Activated CD4-positive, alpha-beta memory T cell treated with anti-CD3 and anti-CD28 coated beads, Interleukin-2, amount 10 ng/mL, durations not matched to agents 7 days and 5 days (primary cell): Measurements from ENCODE around the gene DENND5B. TPM values are rescaled to one million over a fixed set of nuclear protein-coding genes. Genes with fewer than 3 reads are reported as not detected.

ENCODE experiments used
- CTCF ChIA-PET: fragments of 350-600 bp; sonication (Branson Sonifier 250); formaldehyde crosslinking; loops from one replicate; lab custom pipeline; 2021; ENCODE audit warnings: antibody characterized with exemption, inconsistent platforms; lab: Charles Lee
- POLR2A ChIA-PET: fragments of 350-600 bp; sonication (Branson Sonifier 250); formaldehyde crosslinking; loops from one replicate; lab custom pipeline; 2021; ENCODE audit warnings: antibody characterized with exemption; lab: Charles Lee
- DNase-seq: peaks from one replicate; pipeline ENCODE4 v3.0.0-alpha.2; 2020
- H3K27ac Mint-ChIP-seq: one replicate; pipeline ENCODE4 v1.8.0; 2021; ENCODE audit warnings: mild to moderate bottlenecking, mixed read lengths
- H3K27me3 Mint-ChIP-seq: one replicate; pipeline ENCODE4 v1.8.0; 2021; ENCODE audit warnings: mixed read lengths
- H3K36me3 Mint-ChIP-seq: one replicate; pipeline ENCODE4 v1.8.0; 2021; ENCODE audit warnings: low read depth, mixed read lengths
- H3K4me1 Mint-ChIP-seq: one replicate; pipeline ENCODE4 v1.8.0; 2021; ENCODE audit warnings: mixed read lengths
- H3K4me3 Mint-ChIP-seq: one replicate; pipeline ENCODE4 v1.8.0; 2021; ENCODE audit warnings: mild to moderate bottlenecking, mixed read lengths
- H3K9me3 Mint-ChIP-seq: one replicate; pipeline ENCODE4 v1.8.0; 2021; ENCODE audit warnings: mixed read lengths
- total RNA-seq, 2 experiments: library from RNA; stranded (reverse); gene quantifications; one replicate each; pipeline ENCODE4 v1.2.3, GENCODE V29; 2021

DENND5B gene
- total RNA-seq, 2 experiments from 2014 or later, result 0.35 to 0.81 TPM

DNA sequence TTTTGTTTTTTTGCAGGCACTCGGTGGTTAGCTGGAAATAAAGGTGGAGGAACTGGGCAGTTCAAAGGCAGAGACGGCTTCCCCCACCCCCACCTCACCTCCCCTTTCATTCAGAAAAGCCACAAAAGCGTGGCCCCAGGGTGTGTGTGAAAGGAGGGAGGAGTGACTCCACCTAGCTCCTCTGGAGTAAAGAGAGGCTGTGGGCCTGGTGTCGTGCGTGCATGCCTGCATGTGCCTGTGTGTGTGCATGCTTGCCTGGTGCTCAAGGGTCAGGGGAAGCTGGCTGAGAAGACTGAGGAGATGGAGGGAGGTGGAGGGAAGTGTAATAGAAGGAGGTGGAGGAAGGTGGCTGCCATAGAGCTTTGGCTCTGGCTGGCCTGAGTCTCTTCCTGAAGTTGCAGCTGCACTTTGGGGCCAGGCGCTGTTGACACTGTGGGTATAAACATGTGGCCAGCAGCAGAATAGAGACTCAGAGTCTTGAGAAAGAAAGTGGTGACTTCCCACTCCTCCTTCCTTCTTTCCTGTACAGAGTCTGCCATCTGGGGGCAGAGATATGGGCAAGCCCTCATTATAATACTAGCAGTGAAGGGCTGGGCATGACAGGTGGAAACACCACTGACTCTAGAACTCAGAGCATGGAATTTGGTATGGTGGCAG lies 228.0 kb downstream of the DENND5B start:
- H3K27me3 Mint-ChIP-seq, result no peaks in the 10 kb centered on the region
- ChIA-PET CTCF (interaction anchor here (1.2 to 2.3 kb wide), 8 partner anchors 9 to 290 kb away, joined by 3 to 8 read pairs (median 4); partner anchors contain the start of gene DDX11), POLR2A (interaction anchor here (1.2 to 2.8 kb wide), 3 partner anchors 7 to 47 kb away, joined by 3 to 13 read pairs (median 9); partner anchors contain the start of gene SINHCAF)
- peak; percentile 47 for DNase-seq
- peak overlapping the region; percentile 87 for H3K27ac Mint-ChIP-seq
- no peaks in the 10 kb centered on the region for H3K36me3 Mint-ChIP-seq
- peak overlapping the region; percentile 56 for H3K4me3 Mint-ChIP-seq
- H3K9me3 Mint-ChIP-seq, result no peaks in the 10 kb centered on the region
- H3K4me1 Mint-ChIP-seq, result peaks cover 21% of the 10 kb centered on the region

DNA sequence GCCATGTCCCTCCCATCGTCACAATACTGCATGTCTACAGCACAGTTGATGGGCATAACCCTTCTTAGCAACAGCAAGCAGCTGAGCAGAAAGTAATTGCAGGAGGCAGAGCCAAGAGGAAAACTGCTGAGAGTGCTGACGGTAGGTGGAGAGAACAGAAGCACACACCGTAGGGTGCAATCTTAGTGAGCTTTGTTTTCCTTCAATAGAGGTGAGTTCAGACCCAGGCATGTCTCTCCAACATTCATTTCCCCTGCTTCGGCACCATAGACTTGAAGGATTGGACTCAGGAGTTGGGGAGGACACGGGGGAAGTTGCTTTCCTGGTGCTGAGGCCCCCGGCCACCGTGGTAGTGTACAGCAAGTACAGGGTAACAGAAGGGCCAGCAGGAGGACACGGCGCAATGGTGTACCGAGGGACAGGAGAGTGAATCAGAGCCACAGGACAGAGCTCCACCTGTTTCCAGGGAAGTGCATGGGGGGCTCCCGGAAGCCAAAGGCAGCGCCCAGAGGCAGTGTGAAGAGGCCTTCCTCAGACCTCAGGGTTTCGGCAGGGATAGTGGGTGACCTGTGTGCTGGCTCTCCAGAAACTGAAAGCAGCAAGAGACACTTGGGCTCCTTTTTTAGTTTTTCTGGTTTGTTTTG lies 228.7 kb downstream of the DENND5B start:
- Mint-ChIP-seq H3K9me3 (no peaks in the 10 kb centered on the region), H3K27ac (peak overlapping the region; percentile 87), H3K4me1 (peaks cover 21% of the 10 kb centered on the region), H3K4me3 (peak overlapping the region; percentile 56), H3K36me3 (no peaks in the 10 kb centered on the region), H3K27me3 (no peaks in the 10 kb centered on the region)
- CTCF ChIA-PET, result interaction anchor here (1.2 to 2.3 kb wide), 7 partner anchors 9 to 288 kb away, joined by 3 to 8 read pairs (median 4); partner anchors contain the start of gene DDX11
- no peak for DNase-seq
- POLR2A ChIA-PET, result interaction anchor here (1.2 to 2.8 kb wide), 3 partner anchors 8 to 46 kb away, joined by 3 to 13 read pairs (median 9); partner anchors contain the start of gene SINHCAF

DNA sequence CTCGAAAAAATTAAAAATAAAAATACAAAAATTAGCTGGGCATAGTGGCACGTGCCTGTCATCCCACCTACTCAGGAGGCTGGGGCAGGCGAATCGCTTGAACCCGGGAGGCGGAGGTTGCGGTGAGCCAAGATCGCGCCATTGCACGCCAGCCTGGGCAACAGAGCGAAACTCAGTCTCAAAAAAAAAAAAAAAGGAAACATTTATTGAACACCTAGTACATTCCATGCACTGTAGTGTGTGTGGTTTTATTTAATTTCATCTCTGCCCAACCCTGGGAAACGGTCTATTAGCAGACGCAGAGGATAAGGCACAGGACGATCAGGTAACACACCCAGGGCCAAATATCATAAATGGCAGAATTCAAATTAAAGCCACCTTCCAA lies 229.2 kb downstream of the DENND5B start:
- DNase-seq, result no peak
- Mint-ChIP-seq H3K4me3 (no peak overlapping the region), H3K36me3 (no peaks in the 10 kb centered on the region), H3K9me3 (no peaks in the 10 kb centered on the region), H3K4me1 (peaks cover 21% of the 10 kb centered on the region), H3K27ac (no peak overlapping the region), H3K27me3 (no peaks in the 10 kb centered on the region)
- ChIA-PET POLR2A (interaction anchor here (1.2 to 2.8 kb wide), 3 partner anchors 8 to 46 kb away, joined by 3 to 13 read pairs (median 9); partner anchors contain the start of gene SINHCAF), CTCF (interaction anchor here (1.2 to 2.3 kb wide), 3 partner anchors 15 to 110 kb away, joined by 3 to 8 read pairs (median 7); no protein-coding TSS in a partner anchor)

DNA sequence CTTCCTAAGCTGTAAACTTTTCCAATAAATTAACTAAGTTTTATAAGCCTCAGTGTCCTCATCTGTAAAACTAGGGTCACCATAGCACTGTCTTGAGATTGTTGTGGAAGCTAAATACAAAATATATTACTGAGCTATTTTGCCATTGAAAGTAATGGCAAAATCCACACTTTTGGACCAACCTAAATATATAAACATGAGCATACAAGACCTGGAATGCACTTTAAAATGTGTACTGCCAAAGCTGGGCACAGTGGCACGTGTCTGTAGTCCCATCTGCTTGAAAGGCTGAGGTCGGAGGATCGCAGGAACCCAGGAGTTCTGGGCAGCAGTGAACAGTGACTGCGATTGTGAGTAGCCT lies 235.2 kb downstream of the DENND5B start:
- H3K27me3 Mint-ChIP-seq, result no peaks in the 10 kb centered on the region
- H3K4me3 Mint-ChIP-seq, result no peak overlapping the region
- H3K27ac Mint-ChIP-seq, result no peak overlapping the region
- ChIA-PET CTCF (interaction anchor here (0.6 kb wide), 1 partner anchor 279 kb away, joined by 3 read pairs; no protein-coding TSS in a partner anchor), POLR2A (no interaction called here)
- H3K4me1 Mint-ChIP-seq, result no peaks in the 10 kb centered on the region
- no peaks in the 10 kb centered on the region for H3K9me3 Mint-ChIP-seq
- no peaks in the 10 kb centered on the region for H3K36me3 Mint-ChIP-seq
- no peak for DNase-seq

DNA sequence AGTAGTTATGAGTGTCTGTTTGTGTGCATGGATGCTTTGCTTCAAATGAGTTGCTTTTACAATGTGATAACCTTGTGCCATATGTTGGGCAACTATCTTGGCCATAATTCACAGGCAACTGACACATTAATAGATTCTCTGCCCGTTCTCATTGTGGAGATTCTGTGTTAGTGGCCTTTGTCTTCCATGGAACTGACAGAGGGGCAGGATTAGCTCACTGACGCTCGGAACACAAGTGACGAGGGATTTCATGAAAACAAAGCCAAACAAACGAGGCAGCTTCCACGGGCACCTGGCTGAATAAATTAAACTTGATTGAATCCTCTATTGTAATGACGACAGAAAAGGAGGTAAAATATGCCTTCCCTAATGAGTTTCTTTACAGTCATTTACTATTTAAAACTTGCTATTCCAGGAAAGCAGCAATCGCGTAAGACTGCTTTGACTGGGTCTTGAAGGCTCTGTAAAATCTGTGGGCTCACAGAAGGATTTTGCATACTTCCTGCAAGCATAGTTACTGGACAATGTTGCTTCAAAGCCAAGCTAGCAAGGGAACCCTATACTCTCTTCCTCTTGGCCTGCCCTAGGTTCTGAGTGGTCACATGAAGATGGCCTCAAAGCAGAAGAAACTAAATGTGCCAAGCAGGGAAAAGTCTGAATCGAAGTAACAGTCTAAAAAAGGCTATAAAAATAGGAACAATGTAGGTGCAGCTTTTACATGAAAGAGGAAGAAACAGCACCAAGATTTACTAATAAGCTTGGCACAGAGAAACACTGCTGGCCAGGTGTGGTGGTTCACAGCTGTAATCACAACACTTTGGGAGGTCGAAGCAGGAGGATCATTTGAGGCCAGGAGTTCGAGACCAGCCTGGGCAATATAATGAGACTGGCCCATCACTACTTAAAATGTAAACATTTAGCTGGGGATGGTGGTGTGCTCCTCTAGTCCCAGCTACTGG lies 236.9 kb downstream of the DENND5B start:
- H3K9me3 Mint-ChIP-seq, result no peaks in the 10 kb centered on the region
- no peaks in the 10 kb centered on the region for H3K4me1 Mint-ChIP-seq
- H3K27me3 Mint-ChIP-seq, result peaks cover 13% of the 10 kb centered on the region
- ChIA-PET POLR2A (no interaction called here), CTCF (interaction anchor here (1.5 kb wide), 1 partner anchor 9 kb away, joined by 4 read pairs; no protein-coding TSS in a partner anchor)
- no peak for DNase-seq
- H3K4me3 Mint-ChIP-seq, result no peak overlapping the region
- no peak overlapping the region for H3K27ac Mint-ChIP-seq
- no peaks in the 10 kb centered on the region for H3K36me3 Mint-ChIP-seq

DNA sequence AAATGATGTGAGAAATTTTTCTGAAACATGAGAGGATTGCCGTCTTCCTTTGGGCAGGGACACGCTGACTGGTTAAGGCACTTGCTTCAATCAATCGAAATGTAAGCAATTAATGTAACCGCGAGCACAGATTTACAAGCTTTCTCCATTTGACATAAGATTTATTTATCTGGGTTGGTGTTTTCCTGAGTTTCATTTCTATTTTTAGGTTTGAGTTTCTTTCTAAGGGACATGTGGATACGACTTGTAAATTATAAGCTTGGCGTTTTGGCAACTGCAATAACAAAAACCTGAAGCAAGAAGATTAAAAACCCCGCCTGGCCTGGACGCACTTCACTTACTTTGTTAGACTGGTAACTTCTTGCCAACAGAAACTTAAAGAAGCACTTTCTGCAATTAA lies 244.7 kb downstream of the DENND5B start:
- H3K4me1 Mint-ChIP-seq, result no peaks in the 10 kb centered on the region
- no peaks in the 10 kb centered on the region for H3K36me3 Mint-ChIP-seq
- no peak overlapping the region for H3K4me3 Mint-ChIP-seq
- H3K27ac Mint-ChIP-seq, result no peak overlapping the region
- DNase-seq, result no peak
- ChIA-PET POLR2A (interaction anchor here (1.3 kb wide), 1 partner anchor 20 kb away, joined by 4 read pairs; the partner anchor contains the start of gene SINHCAF), CTCF (interaction anchor here (1.0 kb wide), 1 partner anchor 16 kb away, joined by 3 read pairs; no protein-coding TSS in a partner anchor)
- H3K9me3 Mint-ChIP-seq, result no peaks in the 10 kb centered on the region
- H3K27me3 Mint-ChIP-seq, result peaks cover 15% of the 10 kb centered on the region

DNA sequence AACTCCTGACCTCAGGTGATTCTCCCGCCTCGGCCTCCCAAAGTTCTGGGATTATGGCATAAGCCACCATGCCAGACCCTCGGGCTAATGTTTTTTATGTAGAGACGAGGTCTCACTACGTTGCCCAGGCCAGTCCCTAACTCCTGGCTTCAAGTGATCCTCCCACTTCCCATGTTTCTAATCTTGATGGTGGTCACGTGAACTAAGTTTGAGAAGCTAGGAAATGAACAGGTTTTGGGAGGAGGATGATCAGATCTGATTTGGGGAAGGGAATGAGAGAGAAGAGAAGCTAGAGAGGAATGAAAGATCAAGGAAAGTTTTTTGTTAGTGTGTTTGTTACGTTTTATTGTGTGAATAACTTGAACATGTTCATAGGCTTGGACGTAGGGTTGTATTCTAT lies 247.8 kb downstream of the DENND5B start:
- Mint-ChIP-seq H3K4me1 (no peaks in the 10 kb centered on the region), H3K9me3 (no peaks in the 10 kb centered on the region), H3K27ac (no peak overlapping the region), H3K27me3 (peaks cover 2% of the 10 kb centered on the region), H3K4me3 (no peak overlapping the region), H3K36me3 (no peaks in the 10 kb centered on the region)
- DNase-seq, result no peak
- ChIA-PET CTCF (no interaction called here), POLR2A (no interaction called here)

DNA sequence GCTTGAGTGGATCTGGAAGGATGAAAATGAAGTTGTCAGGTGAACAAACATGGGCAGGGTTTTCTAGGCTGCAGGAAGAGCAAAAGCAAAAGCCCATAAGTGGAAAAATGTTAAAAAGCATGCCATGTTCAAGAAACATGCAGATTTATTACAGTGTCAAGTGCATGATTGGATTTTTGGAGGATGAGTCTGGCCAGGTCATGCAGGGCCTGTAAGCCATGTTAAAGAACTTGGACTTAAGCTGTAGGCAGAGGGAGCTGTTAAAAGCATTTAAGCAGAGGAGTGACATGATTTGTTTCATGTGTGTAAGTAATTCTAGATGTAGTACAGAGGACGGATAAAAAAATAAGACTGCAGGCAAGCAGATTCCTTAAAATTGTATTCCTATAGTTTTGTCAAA lies 248.7 kb downstream of the DENND5B start:
- H3K27me3 Mint-ChIP-seq, result peaks cover 2% of the 10 kb centered on the region
- ChIA-PET CTCF (no interaction called here), POLR2A (no interaction called here)
- H3K9me3 Mint-ChIP-seq, result no peaks in the 10 kb centered on the region
- no peak overlapping the region for H3K4me3 Mint-ChIP-seq
- no peaks in the 10 kb centered on the region for H3K4me1 Mint-ChIP-seq
- no peak overlapping the region for H3K27ac Mint-ChIP-seq
- no peaks in the 10 kb centered on the region for H3K36me3 Mint-ChIP-seq
- no peak for DNase-seq

DNA sequence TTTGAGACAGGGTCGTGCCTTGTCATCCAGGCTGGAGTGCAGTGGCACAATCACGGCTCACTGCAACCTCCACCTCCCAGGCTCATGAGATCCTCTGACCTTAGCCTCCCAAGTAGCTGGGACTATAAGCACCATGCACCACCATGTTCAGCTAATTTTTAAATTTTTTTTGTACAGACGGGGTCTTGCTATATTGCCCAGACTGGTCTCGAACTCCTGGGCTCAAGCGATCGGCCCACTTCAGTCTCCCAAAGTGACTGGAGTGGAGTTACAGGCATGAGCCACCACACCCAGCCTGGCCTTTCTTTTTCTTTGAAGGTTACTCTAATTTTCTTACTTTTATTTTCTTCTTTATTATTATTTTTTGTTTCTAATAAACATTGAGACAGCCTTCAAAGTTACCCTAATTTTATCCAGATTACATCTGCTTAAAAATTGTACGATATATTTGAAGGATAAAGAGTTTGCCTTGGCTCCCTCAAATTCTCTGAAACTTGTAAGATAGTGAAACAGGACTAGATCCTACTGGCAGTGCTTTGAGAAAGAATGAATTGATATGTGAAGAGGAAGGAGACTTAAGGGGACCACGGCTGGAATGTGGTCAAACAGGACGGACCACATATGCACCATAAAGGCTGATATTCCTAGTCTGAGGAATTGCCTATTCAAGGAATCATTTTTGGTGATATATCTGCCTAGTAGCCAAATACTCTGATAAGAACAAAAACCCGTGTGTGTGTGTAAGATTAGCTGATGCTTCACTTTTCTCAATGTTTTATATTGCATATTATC lies 250.9 kb downstream of the DENND5B start:
- POLR2A ChIA-PET, result no interaction called here

DNA sequence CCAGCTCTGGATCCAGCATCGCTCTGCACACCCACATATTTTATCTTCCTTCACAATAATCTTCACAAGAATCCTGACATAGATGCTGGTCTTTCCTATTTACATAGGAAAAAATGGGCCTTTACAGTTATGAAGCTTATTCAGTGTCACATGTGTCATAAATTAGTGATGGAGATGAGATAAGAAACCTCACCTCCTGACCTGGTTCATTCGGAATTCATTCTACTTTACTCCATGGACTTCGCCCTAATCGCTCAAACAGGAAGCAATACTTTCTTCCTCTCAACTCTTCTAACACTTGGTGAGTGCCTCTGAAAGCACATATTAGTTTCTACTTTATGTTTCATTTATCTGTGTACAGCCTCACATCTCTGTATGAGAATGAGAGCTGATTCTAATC lies 253.0 kb downstream of the DENND5B start:
- Mint-ChIP-seq H3K27me3 (no peaks in the 10 kb centered on the region), H3K27ac (no peak overlapping the region), H3K9me3 (no peaks in the 10 kb centered on the region), H3K36me3 (no peaks in the 10 kb centered on the region), H3K4me3 (no peak overlapping the region), H3K4me1 (no peaks in the 10 kb centered on the region)
- no peak for DNase-seq
- CTCF ChIA-PET, result interaction anchor here (0.5 to 1.3 kb wide), 2 partner anchors 9 to 21 kb away, joined by 3 to 4 read pairs; no protein-coding TSS in a partner anchor
- POLR2A ChIA-PET, result interaction anchor here (0.8 to 1.0 kb wide), 2 partner anchors 12 to 15 kb away, joined by 3 to 4 read pairs; no protein-coding TSS in a partner anchor

More for the DNA sequence above, 250.9 kb downstream of the DENND5B start:
- no peak for DNase-seq
- Mint-ChIP-seq H3K4me1 (no peaks in the 10 kb centered on the region), H3K36me3 (no peaks in the 10 kb centered on the region), H3K4me3 (no peak overlapping the region), H3K9me3 (no peaks in the 10 kb centered on the region), H3K27me3 (no peaks in the 10 kb centered on the region), H3K27ac (no peak overlapping the region)
- CTCF ChIA-PET, result no interaction called here
